Mucosa of stomach (tissue), 1 donor: ENCODE results near the gene SPECC1.

Source experiments
- H3K27me3 ChIP-seq: one replicate; pipeline ENCODE4 v1.7.0; 2013; ENCODE audit warnings: mild to moderate bottlenecking, low read length; ENCODE audit not compliant: control insufficient read depth, insufficient read depth
- H3K36me3 ChIP-seq: one replicate; pipeline ENCODE4 v1.7.0; 2013; ENCODE audit warnings: low read length; ENCODE audit not compliant: control insufficient read depth, insufficient read depth
- H3K4me1 ChIP-seq: one replicate; pipeline ENCODE4 v1.7.0; 2013; ENCODE audit warnings: mild to moderate bottlenecking, low read length; ENCODE audit not compliant: control insufficient read depth, insufficient read depth
- H3K4me3 ChIP-seq: one replicate; pipeline ENCODE4 v1.7.0; 2013; ENCODE audit warnings: low read length
- H3K9ac ChIP-seq: one replicate; pipeline ENCODE4 v1.7.0; 2013; ENCODE audit warnings: mild to moderate bottlenecking, low read length, moderate library complexity
- H3K9me3 ChIP-seq: one replicate; pipeline ENCODE4 v1.7.0; 2013; ENCODE audit warnings: mild to moderate bottlenecking, low read length, moderate library complexity; ENCODE audit not compliant: control insufficient read depth
- donor health status: Pancreatic carcinoma.

Gene SPECC1

GRCh38 chr17:20077978-20078685, 69.0 kb downstream of the SPECC1 start:
- Histone ChIP-seq H3K4me1 (no peaks in the 10 kb centered on the region), H3K9me3 (no peaks in the 10 kb centered on the region), H3K36me3 (no peaks in the 10 kb centered on the region), H3K4me3 (no peak overlapping the region), H3K9ac (no peak overlapping the region), H3K27me3 (no peaks in the 10 kb centered on the region)

GRCh38 chr17:20080513-20080912, 71.4 kb downstream of the SPECC1 start:
- Histone ChIP-seq H3K27me3 (no peaks in the 10 kb centered on the region), H3K36me3 (no peaks in the 10 kb centered on the region), H3K4me3 (no peak overlapping the region), H3K9me3 (no peaks in the 10 kb centered on the region), H3K9ac (no peak overlapping the region), H3K4me1 (no peaks in the 10 kb centered on the region)

- no peaks in the 10 kb centered on the region for H3K9me3 ChIP-seq
- H3K36me3 ChIP-seq = no peaks in the 10 kb centered on the region
- H3K4me3 ChIP-seq = no peak overlapping the region
- no peak overlapping the region for H3K9ac ChIP-seq
- no peaks in the 10 kb centered on the region for H3K27me3 ChIP-seq
- H3K4me1 ChIP-seq = peaks cover 15% of the 10 kb centered on the region
Measured at GRCh38 chr17:20083156-20083859, 74.1 kb downstream of the SPECC1 start.

GRCh38 chr17:20084621-20085282, 75.6 kb downstream of the SPECC1 start:
- Histone ChIP-seq H3K9ac (no peak overlapping the region), H3K36me3 (no peaks in the 10 kb centered on the region), H3K27me3 (no peaks in the 10 kb centered on the region), H3K4me3 (no peak overlapping the region), H3K9me3 (no peaks in the 10 kb centered on the region), H3K4me1 (peaks cover 15% of the 10 kb centered on the region)

- Histone ChIP-seq H3K27me3 (no peaks in the 10 kb centered on the region), H3K9ac (no peak overlapping the region), H3K9me3 (no peaks in the 10 kb centered on the region), H3K4me1 (peaks cover 15% of the 10 kb centered on the region), H3K36me3 (no peaks in the 10 kb centered on the region), H3K4me3 (no peak overlapping the region)
Measured at GRCh38 chr17:20085283-20085845, 76.2 kb downstream of the SPECC1 start.

- no peaks in the 10 kb centered on the region for H3K9me3 ChIP-seq
- no peaks in the 10 kb centered on the region for H3K36me3 ChIP-seq
- H3K4me3 ChIP-seq = no peak overlapping the region
- H3K9ac ChIP-seq = no peak overlapping the region
- H3K4me1 ChIP-seq = peaks cover 15% of the 10 kb centered on the region
- no peaks in the 10 kb centered on the region for H3K27me3 ChIP-seq
Measured at GRCh38 chr17:20086416-20087076, 77.4 kb downstream of the SPECC1 start.

GRCh38 chr17:20087538-20088250, 78.5 kb downstream of the SPECC1 start:
- no peaks in the 10 kb centered on the region for H3K36me3 ChIP-seq
- no peak overlapping the region for H3K4me3 ChIP-seq
- H3K9me3 ChIP-seq = no peaks in the 10 kb centered on the region
- no peak overlapping the region for H3K9ac ChIP-seq
- no peaks in the 10 kb centered on the region for H3K27me3 ChIP-seq
- peaks cover 15% of the 10 kb centered on the region for H3K4me1 ChIP-seq

- no peaks in the 10 kb centered on the region for H3K36me3 ChIP-seq
- H3K9ac ChIP-seq = no peak overlapping the region
- H3K4me1 ChIP-seq = peaks cover 15% of the 10 kb centered on the region
- no peaks in the 10 kb centered on the region for H3K27me3 ChIP-seq
- H3K9me3 ChIP-seq = no peaks in the 10 kb centered on the region
- H3K4me3 ChIP-seq = no peak overlapping the region
Measured at GRCh38 chr17:20089756-20090547, 80.8 kb downstream of the SPECC1 start.

- Histone ChIP-seq H3K4me3 (no peak overlapping the region), H3K4me1 (peaks cover 12% of the 10 kb centered on the region), H3K9ac (no peak overlapping the region)
Measured at GRCh38 chr17:20091174-20092029, 82.2 kb downstream of the SPECC1 start.

GRCh38 chr17:20092261-20092867, 83.2 kb downstream of the SPECC1 start:
- Histone ChIP-seq H3K4me3 (no peak overlapping the region), H3K36me3 (no peaks in the 10 kb centered on the region), H3K9ac (no peak overlapping the region), H3K4me1 (peaks cover 5% of the 10 kb centered on the region), H3K9me3 (no peaks in the 10 kb centered on the region), H3K27me3 (no peaks in the 10 kb centered on the region)

More at GRCh38 chr17:20091174-20092029, 82.2 kb downstream of the SPECC1 start:
- H3K36me3 ChIP-seq = no peaks in the 10 kb centered on the region
- H3K9me3 ChIP-seq = no peaks in the 10 kb centered on the region
- no peaks in the 10 kb centered on the region for H3K27me3 ChIP-seq
